ENCODE data around the gene CDK14.
"Not testable (repeated sequence)": the region's sequence is repeated elsewhere in the genome, so short reads cannot be mapped to it uniquely, and the experiment has no call there.

The CDK14 gene

GRCh38 chr7:90928700-90929424, 332.7 kb downstream of the CDK14 start:
- H3K9ac ChIP-seq (ENCODE audit: low read depth, low read length); H3K9me3 ChIP-seq (ENCODE audit: control insufficient read depth, insufficient read depth, low read length); H3K36me3 ChIP-seq (ENCODE audit: insufficient read depth, low read length); H3K4me1 ChIP-seq (ENCODE audit: insufficient read depth, low read length): not testable (repeated sequence)

DNA sequence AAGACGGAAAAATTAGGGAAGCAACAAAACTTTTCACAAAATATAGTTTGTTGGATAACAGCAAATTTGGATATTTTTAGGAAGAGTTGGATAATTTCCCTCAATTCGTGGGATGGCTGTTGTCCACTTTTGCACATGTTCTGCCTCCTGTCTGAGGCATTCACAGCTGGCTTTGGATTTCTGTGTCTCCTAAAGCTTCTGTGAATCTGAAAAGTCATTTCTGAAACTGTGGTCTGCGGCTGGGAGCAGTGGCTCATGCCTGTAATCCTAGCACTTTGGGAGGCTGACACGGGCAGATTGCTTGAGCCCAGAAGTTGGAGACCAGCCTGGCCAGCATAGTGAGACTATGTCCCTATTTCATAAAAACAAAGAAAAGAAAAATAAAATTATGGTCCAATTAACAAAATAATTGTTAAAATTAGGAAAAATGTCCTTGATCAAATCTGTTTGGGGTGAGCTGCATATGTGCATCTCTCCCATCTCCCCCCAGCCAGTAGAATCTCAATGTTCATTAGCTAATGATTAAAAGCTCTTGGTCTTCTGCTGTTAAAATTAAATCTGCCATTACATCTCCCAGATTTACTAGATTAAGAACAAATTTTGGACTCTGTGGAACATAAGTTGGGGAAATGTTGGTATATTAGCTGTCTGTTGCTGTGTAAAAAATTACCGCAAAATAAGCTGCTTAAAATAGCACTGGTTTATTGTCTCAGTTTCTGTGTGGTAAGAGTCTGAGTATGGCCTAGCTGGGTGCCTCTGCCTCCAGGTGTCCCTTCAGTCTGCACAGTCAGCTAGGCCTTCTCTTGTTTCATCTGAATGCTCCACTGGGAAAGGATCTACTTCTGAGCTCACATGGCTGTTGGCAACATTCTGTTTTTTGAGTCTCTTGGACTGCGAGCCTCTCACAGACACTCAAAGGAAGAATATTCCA, 336.1 kb downstream of the CDK14 start:
- Histone ChIP-seq H3K4me1 (ENCODE audit: insufficient read depth, low read length) (no peaks in the 10 kb centered on the region), H3K9ac (ENCODE audit: low read depth, low read length) (no peak overlapping the region), H3K36me3 (ENCODE audit: insufficient read depth, low read length) (no peaks in the 10 kb centered on the region), H3K9me3 (ENCODE audit: control insufficient read depth, insufficient read depth, low read length) (no peaks in the 10 kb centered on the region)

DNA sequence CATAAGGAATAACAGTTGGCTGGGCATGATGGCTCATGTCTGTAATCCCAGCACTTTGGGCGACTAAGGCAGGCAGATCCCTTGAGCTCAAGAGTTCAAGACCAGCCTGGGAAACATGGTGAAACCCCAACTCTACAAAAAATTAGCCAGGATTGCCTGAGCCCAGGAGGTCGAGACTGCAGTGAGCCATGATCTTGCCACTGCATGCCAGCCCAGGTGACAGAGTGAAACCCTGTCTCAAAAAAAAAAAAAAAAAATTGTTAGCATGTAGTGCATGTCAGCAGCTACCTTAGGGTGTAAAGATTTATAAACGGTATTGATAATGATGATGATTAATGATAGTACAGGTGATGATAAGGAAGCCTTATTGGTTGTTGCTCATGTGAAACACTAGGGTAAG, 336.9 kb downstream of the CDK14 start:
- Histone ChIP-seq H3K4me1 (ENCODE audit: insufficient read depth, low read length) (no peaks in the 10 kb centered on the region), H3K9me3 (ENCODE audit: control insufficient read depth, insufficient read depth, low read length) (no peaks in the 10 kb centered on the region), H3K9ac (ENCODE audit: low read depth, low read length) (no peak overlapping the region), H3K36me3 (ENCODE audit: insufficient read depth, low read length) (no peaks in the 10 kb centered on the region)

DNA sequence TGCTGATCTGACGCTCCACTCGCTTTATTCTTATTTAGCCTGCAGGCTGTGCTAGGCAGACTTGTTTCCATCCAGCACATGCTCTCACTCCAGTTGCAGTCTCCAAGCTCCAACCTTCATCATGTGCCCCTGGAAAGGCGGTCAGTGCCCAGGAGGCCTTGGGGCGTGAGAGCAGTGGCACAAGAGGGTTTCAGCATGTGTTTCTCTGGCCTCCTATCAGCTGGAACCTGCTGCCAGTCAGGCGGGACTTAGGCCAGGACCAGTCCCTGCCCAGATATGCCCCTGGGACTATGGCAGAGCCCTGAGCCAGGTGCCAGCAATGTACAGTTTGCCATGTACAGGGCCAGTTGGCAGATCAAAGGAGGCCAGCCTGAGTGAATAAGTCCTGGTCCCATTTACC, 337.9 kb downstream of the CDK14 start:
- no peak overlapping the region for H3K9ac ChIP-seq (ENCODE audit: low read depth, low read length)
- no peaks in the 10 kb centered on the region for H3K4me1 ChIP-seq (ENCODE audit: insufficient read depth, low read length)
- no peaks in the 10 kb centered on the region for H3K9me3 ChIP-seq (ENCODE audit: control insufficient read depth, insufficient read depth, low read length)
- H3K36me3 ChIP-seq (ENCODE audit: insufficient read depth, low read length) = no peaks in the 10 kb centered on the region

DNA sequence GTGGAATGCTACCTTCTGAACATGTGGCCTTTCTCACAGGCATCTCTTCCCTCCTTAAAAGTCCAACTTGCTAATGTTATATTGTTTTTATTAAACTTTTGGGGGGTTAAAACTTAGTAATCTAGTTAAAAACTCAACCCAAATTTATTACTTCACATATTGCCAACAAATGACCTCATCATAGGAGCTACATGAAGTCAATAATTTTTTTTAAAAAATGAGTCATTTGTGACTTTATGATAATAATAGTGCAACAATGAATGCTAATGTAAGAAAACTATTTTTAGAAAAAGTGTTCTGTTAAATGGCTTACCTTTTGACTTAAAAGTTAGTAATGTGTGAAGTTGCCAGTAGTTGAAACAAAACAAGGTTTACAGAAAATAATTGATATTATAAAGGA, 342.2 kb downstream of the CDK14 start:
- H3K9me3 ChIP-seq (ENCODE audit: control insufficient read depth, insufficient read depth, low read length) = no peaks in the 10 kb centered on the region

GRCh38 chr7:90939666-90940065, 343.5 kb downstream of the CDK14 start:
- no peaks in the 10 kb centered on the region for H3K4me1 ChIP-seq (ENCODE audit: insufficient read depth, low read length)
- H3K9me3 ChIP-seq (ENCODE audit: control insufficient read depth, insufficient read depth, low read length) = no peaks in the 10 kb centered on the region
- no peaks in the 10 kb centered on the region for H3K36me3 ChIP-seq (ENCODE audit: insufficient read depth, low read length)

More for the DNA sequence above, 342.2 kb downstream of the CDK14 start:
- no peaks in the 10 kb centered on the region for H3K36me3 ChIP-seq (ENCODE audit: insufficient read depth, low read length)
- no peak overlapping the region for H3K9ac ChIP-seq (ENCODE audit: low read depth, low read length)
- no peaks in the 10 kb centered on the region for H3K4me1 ChIP-seq (ENCODE audit: insufficient read depth, low read length)

DNA sequence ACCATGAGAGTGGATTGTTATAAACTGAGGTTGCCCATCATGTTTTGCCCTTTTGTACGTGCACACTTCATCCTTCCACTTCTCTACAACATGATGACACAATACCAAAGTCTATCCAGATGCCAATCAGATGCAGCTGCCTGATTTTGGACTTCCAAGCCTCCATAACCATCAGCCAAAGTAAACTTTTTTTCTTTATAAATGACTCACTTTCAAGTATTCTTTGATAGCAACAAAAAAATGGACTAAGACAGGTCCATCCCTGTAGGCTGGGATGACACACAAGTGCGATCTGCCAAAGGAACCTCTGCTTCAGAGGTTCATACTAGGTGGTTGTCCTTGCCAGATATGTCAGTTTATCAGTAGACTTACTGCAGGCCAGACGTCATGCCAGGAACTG, 347.9 kb downstream of the CDK14 start:
- H3K9ac ChIP-seq (ENCODE audit: low read depth, low read length) = no peak overlapping the region
- H3K36me3 ChIP-seq (ENCODE audit: insufficient read depth, low read length) = no peaks in the 10 kb centered on the region
- H3K4me1 ChIP-seq (ENCODE audit: insufficient read depth, low read length) = no peaks in the 10 kb centered on the region
- no peaks in the 10 kb centered on the region for H3K9me3 ChIP-seq (ENCODE audit: control insufficient read depth, insufficient read depth, low read length)

More at GRCh38 chr7:90939666-90940065, 343.5 kb downstream of the CDK14 start:
- no peak overlapping the region for H3K9ac ChIP-seq (ENCODE audit: low read depth, low read length)

DNA sequence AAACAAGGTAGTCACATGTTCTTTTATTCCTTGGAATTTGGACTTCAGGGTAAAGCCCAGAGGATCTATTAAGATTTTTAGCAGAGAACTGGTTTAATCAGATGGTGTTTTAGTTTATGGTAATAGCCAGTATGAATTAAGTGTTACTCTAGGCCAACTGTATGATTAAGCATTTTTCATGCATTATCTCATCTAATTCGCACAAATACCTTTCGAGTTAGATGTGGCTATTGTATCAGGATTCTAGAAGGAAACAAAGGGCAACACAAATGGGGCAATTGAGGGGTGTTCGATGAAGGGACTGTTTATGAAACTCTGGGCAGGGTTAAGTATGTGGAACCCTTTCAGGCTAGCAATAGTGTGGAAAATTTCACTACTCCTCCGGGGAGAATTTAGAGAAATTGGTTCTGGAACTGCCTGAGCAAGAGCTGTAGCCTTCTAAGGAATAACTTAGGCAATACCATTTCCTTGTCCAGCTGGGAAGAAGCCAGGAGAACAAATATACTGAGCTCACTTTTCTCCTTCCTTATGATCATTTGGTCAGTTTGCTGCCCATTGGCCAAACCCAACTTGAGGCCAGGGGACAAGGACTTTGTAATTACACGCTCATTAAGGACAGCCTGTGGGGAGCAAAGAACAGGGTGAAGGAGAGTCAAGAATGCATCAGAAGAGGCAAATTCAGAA, 349.1 kb downstream of the CDK14 start:
- Histone ChIP-seq H3K4me1 (ENCODE audit: insufficient read depth, low read length) (no peaks in the 10 kb centered on the region), H3K9ac (ENCODE audit: low read depth, low read length) (no peak overlapping the region), H3K36me3 (ENCODE audit: insufficient read depth, low read length) (no peaks in the 10 kb centered on the region), H3K9me3 (ENCODE audit: control insufficient read depth, insufficient read depth, low read length) (no peaks in the 10 kb centered on the region)

DNA sequence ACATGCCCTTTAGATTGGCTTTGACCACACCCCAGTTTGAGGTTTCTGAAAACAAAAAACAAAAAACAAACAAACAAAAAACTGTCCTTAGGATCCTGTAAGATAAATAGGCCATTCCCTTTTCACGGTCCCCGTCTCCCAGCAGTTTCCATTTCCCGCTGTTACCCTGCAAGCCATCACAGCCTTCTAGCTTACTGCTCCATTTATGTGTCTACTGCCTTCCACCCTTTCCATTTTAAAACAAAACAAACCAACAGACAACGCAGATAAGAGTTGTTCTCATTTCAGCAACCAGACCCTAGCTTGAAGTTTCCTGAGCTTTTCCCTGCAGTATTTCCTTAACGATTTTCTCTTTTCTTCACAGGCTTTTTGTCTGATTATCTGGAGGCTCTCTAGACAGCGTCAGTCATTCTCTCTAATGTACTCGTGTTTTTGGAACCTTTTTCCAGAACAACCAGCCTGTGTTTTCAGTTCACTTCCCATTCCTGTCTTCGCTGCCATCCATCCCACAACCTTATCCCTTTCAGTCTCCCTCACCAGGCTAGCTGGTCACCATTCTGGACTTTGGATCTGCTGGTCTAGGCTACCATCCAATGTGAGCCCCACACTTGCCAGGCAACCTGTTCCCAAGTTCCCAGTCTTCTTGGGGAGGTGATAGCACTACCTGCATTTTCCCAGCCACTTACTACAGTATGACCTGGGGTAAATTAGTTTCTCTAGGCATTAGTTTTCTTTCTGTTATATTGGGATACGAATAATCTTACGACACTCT, 350.8 kb downstream of the CDK14 start:
- Histone ChIP-seq H3K9me3 (ENCODE audit: control insufficient read depth, insufficient read depth, low read length) (no peaks in the 10 kb centered on the region), H3K36me3 (ENCODE audit: insufficient read depth, low read length) (no peaks in the 10 kb centered on the region), H3K4me1 (ENCODE audit: insufficient read depth, low read length) (no peaks in the 10 kb centered on the region), H3K9ac (ENCODE audit: low read depth, low read length) (no peak overlapping the region)

GRCh38 chr7:90948085-90948484, 352.0 kb downstream of the CDK14 start:
- Histone ChIP-seq H3K9ac (ENCODE audit: low read depth, low read length) (no peak overlapping the region), H3K36me3 (ENCODE audit: insufficient read depth, low read length) (no peaks in the 10 kb centered on the region)

DNA sequence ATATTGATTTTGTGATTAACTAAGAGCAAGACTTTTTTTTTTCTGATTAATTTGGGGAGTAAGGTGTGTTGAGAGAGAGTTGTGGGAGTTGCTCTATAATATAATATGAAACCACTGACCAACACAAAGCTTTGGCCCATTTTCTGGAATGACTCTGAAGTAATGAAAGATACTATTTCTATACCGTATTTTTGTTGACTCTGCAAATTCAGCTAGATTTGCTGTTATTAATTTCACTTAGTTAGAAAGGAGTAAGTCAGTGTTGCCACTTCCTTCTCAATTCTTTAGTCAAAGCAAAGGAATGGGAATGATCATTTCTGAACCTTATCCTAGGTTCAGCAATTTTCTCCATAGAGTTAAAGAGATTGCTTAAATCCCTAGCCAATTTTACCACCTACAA, 355.1 kb downstream of the CDK14 start:
- no peaks in the 10 kb centered on the region for H3K9me3 ChIP-seq (ENCODE audit: control insufficient read depth, insufficient read depth, low read length)
- H3K36me3 ChIP-seq (ENCODE audit: insufficient read depth, low read length) = no peaks in the 10 kb centered on the region
- H3K9ac ChIP-seq (ENCODE audit: low read depth, low read length) = no peak overlapping the region
- H3K4me1 ChIP-seq (ENCODE audit: insufficient read depth, low read length) = peaks cover 9% of the 10 kb centered on the region

More at GRCh38 chr7:90948085-90948484, 352.0 kb downstream of the CDK14 start:
- H3K4me1 ChIP-seq (ENCODE audit: insufficient read depth, low read length) = no peaks in the 10 kb centered on the region
- H3K9me3 ChIP-seq (ENCODE audit: control insufficient read depth, insufficient read depth, low read length) = no peaks in the 10 kb centered on the region

GRCh38 chr7:90951986-90952954, 356.1 kb downstream of the CDK14 start:
- peaks cover 9% of the 10 kb centered on the region for H3K4me1 ChIP-seq (ENCODE audit: insufficient read depth, low read length)
- H3K9ac ChIP-seq (ENCODE audit: low read depth, low read length) = no peak overlapping the region
- no peaks in the 10 kb centered on the region for H3K36me3 ChIP-seq (ENCODE audit: insufficient read depth, low read length)
- H3K9me3 ChIP-seq (ENCODE audit: control insufficient read depth, insufficient read depth, low read length) = no peaks in the 10 kb centered on the region

GRCh38 chr7:90955641-90956207, 359.6 kb downstream of the CDK14 start:
- Histone ChIP-seq H3K9ac (ENCODE audit: low read depth, low read length) (no peak overlapping the region), H3K9me3 (ENCODE audit: control insufficient read depth, insufficient read depth, low read length) (no peaks in the 10 kb centered on the region), H3K36me3 (ENCODE audit: insufficient read depth, low read length) (no peaks in the 10 kb centered on the region), H3K4me1 (ENCODE audit: insufficient read depth, low read length) (peaks cover 9% of the 10 kb centered on the region)

Data from ES-I3 (cell line).